ENCODE results near the gene FBXL5.

DNA sequence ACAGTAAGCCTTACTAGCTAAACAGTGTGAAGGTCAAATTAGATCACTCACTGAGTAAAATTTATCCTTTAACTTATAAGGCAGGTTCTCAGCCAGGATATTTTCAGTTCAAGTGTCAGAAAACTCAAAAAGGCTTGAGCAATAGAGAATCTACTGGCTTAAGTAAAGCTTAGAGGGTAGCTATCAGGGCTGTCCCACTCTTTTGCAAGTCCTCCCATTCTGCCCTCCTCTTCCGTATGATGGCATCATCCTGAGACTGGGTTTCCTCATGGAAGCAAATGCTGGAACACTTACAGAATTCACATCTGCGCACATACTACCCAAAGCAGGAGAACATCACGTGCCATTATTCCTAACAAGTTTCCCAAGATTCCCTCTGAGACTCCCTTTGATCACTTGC, 55.0 kb downstream of the FBXL5 start:
- TF ChIP-seq CTCF (IDR thresholded peaks at IDR 0.05) (no peak), POLR2A (IDR thresholded peaks at IDR 0.05) (no peak), EP300 (IDR thresholded peaks at IDR 0.05) (no peak), POLR2AphosphoS5 (IDR thresholded peaks at IDR 0.05) (peak; percentile 59)
